OCI-LY1 (cell line): Measurements from ENCODE around the gene TTC16.

Source experiments
- CTCF ChIP-seq: fragments of 200-600 bp; sonication (generic), shearing (Covaris generic); IDR thresholded peaks from 2 replicates; pipeline ENCODE4 v1.5.1; 2017; ENCODE audit warnings: mild to moderate bottlenecking, antibody characterized with exemption, low read length, moderate library complexity, mixed read lengths
- EZH2 ChIP-seq: fragments of 200-600 bp; sonication (generic), shearing (Covaris generic); IDR thresholded peaks from 2 replicates; pipeline ENCODE4 v1.8.0; 2017; ENCODE audit warnings: borderline replicate concordance, mixed run types, mild to moderate bottlenecking, antibody characterized with exemption, low read length, moderate library complexity, mixed read lengths

DNA sequence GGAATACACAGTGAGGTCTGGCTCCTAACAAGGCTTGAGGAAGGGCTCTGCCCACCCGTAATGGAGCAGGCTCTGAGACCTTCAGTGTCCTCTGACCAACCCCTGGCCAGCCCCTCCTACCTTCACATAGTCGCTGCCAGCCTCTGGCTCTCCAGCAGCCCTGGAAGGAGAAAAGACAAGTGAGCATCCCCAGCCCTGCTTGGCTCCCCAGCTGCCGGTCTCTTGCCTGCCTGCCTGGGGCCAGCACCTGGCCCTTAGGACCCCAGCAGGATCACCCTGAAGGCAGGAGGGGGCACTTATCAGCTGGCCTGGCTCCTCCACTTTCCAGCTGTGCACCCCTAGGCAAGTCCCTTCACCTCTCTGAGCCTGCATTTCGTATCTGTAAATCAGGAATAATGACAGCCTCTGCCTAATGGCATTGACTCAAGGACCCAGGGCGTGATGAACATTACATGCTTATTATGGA lies 45.6 kb downstream of the TTC16 start:
- TF ChIP-seq CTCF (no peak), EZH2 (no peak)
